CD14-positive monocyte (primary cell): ENCODE measurements around the gene RAB3IP. TPM values are rescaled to one million over a fixed set of nuclear protein-coding genes. Genes with fewer than 3 reads are reported as not detected.

Source experiments
- DNase-seq, 3 donors: peaks; one replicate each; pipeline ENCODE4 v3.0.0-alpha.2; 2011 to 2022
- H2AFZ ChIP-seq: 2 replicates; pipeline ENCODE4 v1.6.0; 2012; ENCODE audit warnings: mild to moderate bottlenecking, low read depth, low read length, inconsistent platforms; ENCODE audit not compliant: insufficient read depth, poor library complexity, severe bottlenecking
- H3K27ac ChIP-seq, 2 donors: 1 replicate in 1 of 2; 2 replicates in 1 of 2; pipeline ENCODE4 v1.5.1; 2012 to 2013; ENCODE audit warnings: low read length in 2 of 2, control low read depth in 1 of 2, inconsistent platforms in 1 of 2, low read depth in 1 of 2, mild to moderate bottlenecking in 1 of 2
- H3K27me3 ChIP-seq, 2 donors: one replicate each; pipeline versions ENCODE4 v1.6.0 to v1.6.1; 2011 to 2013; ENCODE audit warnings: low read length in 2 of 2; ENCODE audit not compliant: control insufficient read depth in 2 of 2, insufficient read depth in 2 of 2
- H3K36me3 ChIP-seq, 2 donors: replicated peaks in 1 of 2; 1 replicate in 1 of 2; 2 replicates in 1 of 2; pipeline versions ENCODE4 v1.5.1 to v1.6.1; 2012 to 2013; ENCODE audit warnings: low read length in 2 of 2, control low read depth in 1 of 2, inconsistent platforms in 1 of 2, mild to moderate bottlenecking in 1 of 2; ENCODE audit not compliant: insufficient read depth in 2 of 2, control insufficient read depth in 1 of 2
- H3K4me1 ChIP-seq, 2 donors: 1 replicate in 1 of 2; 2 replicates in 1 of 2; pipeline versions ENCODE4 v1.5.1 to v1.6.1; 2012 to 2013; ENCODE audit warnings: low read length in 2 of 2, control low read depth in 1 of 2, inconsistent platforms in 1 of 2, mild to moderate bottlenecking in 1 of 2, moderate library complexity in 1 of 2; ENCODE audit not compliant: insufficient read depth in 2 of 2, control insufficient read depth in 1 of 2
- H3K4me2 ChIP-seq: replicated peaks from 2 replicates; pipeline ENCODE3; 2012; ENCODE audit warnings: low read length, moderate library complexity, mild to moderate bottlenecking; ENCODE audit not compliant: poor library complexity, severe bottlenecking; ENCODE audit errors: extremely low read depth
- H3K4me3 ChIP-seq, 3 experiments: fragments of 200-600 bp in 1 of 3; sonication (generic) in 1 of 3; replicated peaks in 1 of 3; 1 replicate in 2 of 3; 2 replicates in 1 of 3; pipeline ENCODE4 v1.5.1; 2011 to 2013; ENCODE audit warnings: low read length in 3 of 3, mild to moderate bottlenecking in 3 of 3, control low read depth in 2 of 3, low read depth in 2 of 3, inconsistent platforms in 1 of 3, moderate library complexity in 1 of 3
- H3K79me2 ChIP-seq: 2 replicates; pipeline ENCODE4 v1.6.0; 2012; ENCODE audit warnings: mild to moderate bottlenecking, control low read depth, inconsistent platforms, low read length, moderate library complexity; ENCODE audit not compliant: insufficient read depth
- H3K9ac ChIP-seq: 2 replicates; pipeline ENCODE4 v1.6.0; 2017; ENCODE audit warnings: low read length, mild to moderate bottlenecking; ENCODE audit not compliant: insufficient read depth, poor library complexity, severe bottlenecking
- H3K9me3 ChIP-seq, 2 donors: replicated peaks in 1 of 2; 1 replicate in 1 of 2; 2 replicates in 1 of 2; pipeline versions ENCODE4 v1.5.1 to v1.6.1; 2012 to 2013; ENCODE audit warnings: low read length in 2 of 2, control low read depth in 1 of 2; ENCODE audit not compliant: control insufficient read depth in 1 of 2, insufficient read depth in 1 of 2
- H4K20me1 ChIP-seq: 2 replicates; pipeline ENCODE4 v1.6.0; 2012; ENCODE audit warnings: mild to moderate bottlenecking, low read length, control low read depth, moderate library complexity; ENCODE audit not compliant: insufficient read depth
- H3K27ac Mint-ChIP-seq, 7 donors: one replicate each; pipeline ENCODE4 v1.8.0; 2020; ENCODE audit warnings: mild to moderate bottlenecking in 7 of 7, mixed read lengths in 7 of 7, moderate library complexity in 6 of 7, inconsistent platforms in 2 of 7
- H3K27me3 Mint-ChIP-seq, 3 donors: one replicate each; pipeline ENCODE4 v1.8.0; 2021 to 2022; ENCODE audit warnings: low read depth in 3 of 3, mild to moderate bottlenecking in 3 of 3, mixed read lengths in 3 of 3, moderate library complexity in 3 of 3, inconsistent platforms in 1 of 3
- H3K36me3 Mint-ChIP-seq, 2 donors: one replicate each; pipeline ENCODE4 v1.8.0; 2020; ENCODE audit warnings: mixed read lengths in 2 of 2, inconsistent platforms in 1 of 2, mild to moderate bottlenecking in 1 of 2
- H3K4me1 Mint-ChIP-seq: one replicate; pipeline ENCODE4 v1.8.0; 2020; ENCODE audit warnings: mild to moderate bottlenecking, mixed read lengths
- H3K4me3 Mint-ChIP-seq, 2 donors: one replicate each; pipeline ENCODE4 v1.8.0; 2020; ENCODE audit warnings: mild to moderate bottlenecking in 2 of 2, mixed read lengths in 2 of 2, moderate library complexity in 1 of 2
- H3K9me3 Mint-ChIP-seq, 7 donors: one replicate each; pipeline ENCODE4 v1.8.0; 2020 to 2022; ENCODE audit warnings: mixed read lengths in 7 of 7, mild to moderate bottlenecking in 6 of 7, moderate library complexity in 6 of 7, inconsistent platforms in 2 of 7
- CTCF ChIP-seq: fragments of 200-600 bp; IDR thresholded peaks from one replicate; pipeline ENCODE4 v1.8.0; 2022; ENCODE audit warnings: antibody characterized with exemption, mild to moderate bottlenecking
- WGBS: methylation state at CpG from one replicate; pipeline ENCODE4 v1.1.5; 2013; ENCODE audit warnings: missing lambda C conversion rate; ENCODE audit not compliant: insufficient coverage; 5-methylcytosine and 5-hydroxymethylcytosine counted together
- intact Hi-C, 2 donors: fragments of 100-400 bp; cut with micrococcal nuclease; formaldehyde crosslinking; loops; one replicate each; pipeline versions ENCODE4 v1.15.0 to v1.15.1; 2023
- polyA plus RNA-seq, 3 donors: library from polyadenylated mRNA; depleted of rRNA in 1 of 3; unstranded in 2 of 3; stranded (reverse) in 1 of 3; fragments of 300-500 nt in 2 of 3; fragments of >200 nt in 1 of 3; fragmentation: Illumina TruSeq in 2 of 3; gene quantifications; 1 replicate in 2 of 3; 2 replicates in 1 of 3; pipeline ENCODE4 v1.2.3, GENCODE V29; 2012 to 2021

Gene RAB3IP
- polyA plus RNA-seq, 3 donors, result 8.2 to 14.8 (median 9.4) TPM

GRCh38 chr12:69694123-69694522 is 44.5 kb upstream of the RAB3IP start:
- Mint-ChIP-seq H3K4me3 (no peak overlapping the region), H3K4me1 (peaks cover 6% of the 10 kb centered on the region), H3K9me3 (peaks cover 0 to 3% (median 0%) of the 10 kb centered on the region in 7 donors), H3K36me3 (no peaks in the 10 kb centered on the region), H3K27me3 (peaks cover 0 to 2% (median 1%) of the 10 kb centered on the region in 3 donors), H3K27ac (no peak overlapping the region)
- Histone ChIP-seq H3K4me3 (no peak overlapping the region), H3K36me3 (no peaks in the 10 kb centered on the region), H3K79me2 (no peaks in the 10 kb centered on the region), H3K27me3 (no peaks in the 10 kb centered on the region), H2AFZ (no peak overlapping the region), H3K4me2 (no peak overlapping the region), H3K9ac (no peak overlapping the region), H4K20me1 (no peaks in the 10 kb centered on the region), H3K4me1 (peaks cover 1 to 2% of the 10 kb centered on the region in 2 donors), H3K27ac (no peak overlapping the region), H3K9me3 (no peaks in the 10 kb centered on the region)
- no peak for DNase-seq
- intact Hi-C loops, result no loop called here
- TF ChIP-seq CTCF, result no peak
- 79% methylated on average over 6 of the region's 7 CpGs for WGBS

GRCh38 chr12:69698054-69698453 is 40.6 kb upstream of the RAB3IP start:
- H3K79me2 ChIP-seq, result no peaks in the 10 kb centered on the region

More at GRCh38 chr12:69698054-69698453, 40.6 kb upstream of the RAB3IP start:
- H3K4me3 ChIP-seq, result no peak overlapping the region
- no peak overlapping the region for H3K4me2 ChIP-seq
- no peaks in the 10 kb centered on the region for H3K36me3 ChIP-seq
- H2AFZ ChIP-seq, result no peak overlapping the region
- H3K4me1 ChIP-seq, result no peaks in the 10 kb centered on the region
- 100% methylated on average over 1 of the region's 2 CpGs for WGBS
- no peak overlapping the region for H3K27ac Mint-ChIP-seq
- no peaks in the 10 kb centered on the region for H3K36me3 Mint-ChIP-seq
- H3K9ac ChIP-seq, result no peak overlapping the region
- no peaks in the 10 kb centered on the region for H4K20me1 ChIP-seq
- H3K9me3 ChIP-seq, result no peaks in the 10 kb centered on the region
- no peak overlapping the region for H3K4me3 Mint-ChIP-seq
- no peak for DNase-seq
- TF ChIP-seq CTCF, result no peak
- H3K9me3 Mint-ChIP-seq, result peaks cover 0 to 5% (median 0%) of the 10 kb centered on the region in 7 donors
- H3K27me3 Mint-ChIP-seq, result peaks cover 0 to 2% (median 1%) of the 10 kb centered on the region in 3 donors
- H3K27ac ChIP-seq, result no peak overlapping the region
- H3K27me3 ChIP-seq, result no peaks in the 10 kb centered on the region
- intact Hi-C loops, result no loop called here
- H3K4me1 Mint-ChIP-seq, result no peaks in the 10 kb centered on the region
